Motor neuron (in vitro differentiated cells): ENCODE measurements around the gene ENPP3. TPM values are rescaled to one million over a fixed set of nuclear protein-coding genes. Genes with fewer than 3 reads are reported as not detected.

Source experiments
- ATAC-seq, 8 experiments: fragments of 200-7000 bp; cut with Tn5 transposase; replicated peaks in 6 of 8; 2 replicates each; pipeline ENCODE4 v1.8.0; 2021; ENCODE audit warnings: mild to moderate bottlenecking in 8 of 8, moderate library complexity in 8 of 8
- H3K27ac ChIP-seq, 2 donors: fragments of 250-450 bp; sonication (Bioruptor Pico); 2 replicates each; pipeline ENCODE4 v1.9.0; 2021; ENCODE audit warnings: antibody characterized with exemption in 2 of 2, mild to moderate bottlenecking in 2 of 2, moderate library complexity in 1 of 2
- H3K4me1 ChIP-seq, 2 donors: fragments of 250-450 bp; sonication (Bioruptor Pico); replicated peaks in 1 of 2; 2 replicates each; pipeline ENCODE4 v1.6.1; 2021; ENCODE audit warnings: antibody characterized with exemption in 2 of 2, mild to moderate bottlenecking in 2 of 2, moderate library complexity in 1 of 2
- H3K4me3 ChIP-seq, 5 donors: fragments of 250-450 bp; sonication (Bioruptor Pico); 2 replicates each; pipeline ENCODE4 v1.9.0; 2021; ENCODE audit warnings: antibody characterized with exemption in 5 of 5, mild to moderate bottlenecking in 5 of 5, moderate library complexity in 4 of 5
- WGBS, 10 experiments: fragments of 450-650 bp; shearing (Covaris generic); methylation state at CpG; one replicate each; pipeline ENCODE4 v1.0.0; 2022; 5-methylcytosine and 5-hydroxymethylcytosine counted together
- in situ Hi-C, 9 experiments: fragments of 400-800 bp; cut with MboI; loops; one replicate each; pipeline ENCODE4 v1.15.0; 2021; ENCODE audit warnings: low sequenced_read_pairs in 9 of 9, low pct_unique_long_range_greater_than_20kb in 2 of 9; ENCODE audit not compliant: unreplicated experiment in 9 of 9
- total RNA-seq, 8 experiments: library from RNA; unstranded; fragments of 300-600 nt; gene quantifications; 2 replicates each; pipeline versions ENCODE4 v1.2.3 to v1.2.4, GENCODE V29; 2022

The ENPP3 gene
- under 1 TPM in 5 of 8 experiments, not detected in 3; 0.14 to 0.78 (median 0.27) TPM for total RNA-seq

DNA sequence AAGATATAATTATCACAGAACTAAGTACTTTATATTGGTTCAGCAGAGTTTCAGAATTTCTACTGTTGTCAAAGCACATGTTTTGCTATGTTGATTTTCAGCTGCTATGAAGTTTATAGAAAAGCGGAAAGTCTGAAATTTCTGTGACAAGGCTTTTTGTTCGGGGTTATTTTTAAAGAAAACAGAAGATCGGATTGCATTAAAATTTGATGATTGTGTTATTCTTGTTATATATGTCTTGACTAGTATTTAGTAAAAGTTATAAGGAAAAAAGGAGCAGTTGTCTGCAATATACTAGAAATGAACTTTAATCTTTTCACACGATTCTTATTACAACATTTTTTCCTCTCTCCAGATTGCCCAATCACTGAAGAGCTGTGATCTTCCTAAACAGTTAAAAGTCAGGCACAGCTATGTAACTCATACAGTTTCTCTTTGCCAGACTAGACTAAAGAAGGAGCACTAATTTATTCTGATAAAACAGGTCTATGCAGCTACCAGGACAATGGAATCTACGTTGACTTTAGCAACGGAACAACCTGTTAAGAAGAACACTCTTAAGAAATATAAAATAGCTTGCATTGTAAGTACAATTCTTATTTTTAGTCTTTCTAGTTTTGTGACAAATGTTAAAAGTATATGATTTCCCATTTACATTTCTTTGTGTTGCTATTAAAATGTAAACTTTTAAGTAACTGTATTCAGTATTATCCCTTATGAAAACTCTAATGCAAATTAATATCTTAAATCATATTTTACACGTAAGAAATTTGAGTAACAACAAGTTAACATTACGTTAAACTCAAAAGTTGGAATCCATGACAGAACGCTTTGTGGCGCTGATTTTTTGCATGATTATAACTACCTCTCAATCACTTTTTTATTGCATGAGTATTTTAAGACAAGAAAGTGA is at the start of gene ENPP3:
Gene ENPP3 (plus strand): TSS at position 423 of the 913 bp plus-strand sequence. CDS start 83 bp downstream, at position 506.
- H3K4me1 ChIP-seq = no peaks in the 10 kb centered on the region
- in situ Hi-C loops = no loop called here
- ATAC-seq = no peak

DNA sequence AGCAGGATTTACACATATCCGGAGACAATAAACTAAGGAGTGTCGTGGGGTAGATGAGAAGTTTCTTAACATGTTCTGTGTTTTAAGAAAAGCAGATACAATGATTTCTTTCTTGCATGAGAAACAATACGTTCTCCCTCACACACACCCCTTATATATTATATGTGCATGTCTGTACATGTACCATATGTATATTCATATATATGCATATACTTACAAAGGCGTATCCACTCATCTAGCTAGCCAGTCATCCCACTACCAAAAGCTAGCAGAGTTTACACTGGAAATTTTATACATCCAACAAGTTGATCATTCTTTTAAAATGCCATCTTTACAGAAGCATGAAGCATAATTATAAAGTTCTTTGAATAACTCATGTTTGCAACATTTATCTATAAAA is 49.2 kb upstream of the ENPP3 start:
- WGBS, 10 experiments = 0 to 100% (median 89%) methylated on average over 1 to 4 of the region's 4 CpGs; no CpG with 5 or more reads in 1 of the 10 experiments
- in situ Hi-C loops = no loop called here
- no peak overlapping the region for H3K27ac ChIP-seq
- peak in 2 of 8 experiments; percentile 60 to 96 for ATAC-seq
- no peak overlapping the region for H3K4me3 ChIP-seq
- no peaks in the 10 kb centered on the region for H3K4me1 ChIP-seq

More for the DNA sequence above, at the start of gene ENPP3:
- 35 to 97% (median 90%) methylated on average over 5 to 10 of the region's 10 CpGs for WGBS, 10 experiments
- no peak within 1 kb of the TSS for H3K4me3 ChIP-seq
- no peak within 1 kb of the TSS for H3K27ac ChIP-seq

DNA sequence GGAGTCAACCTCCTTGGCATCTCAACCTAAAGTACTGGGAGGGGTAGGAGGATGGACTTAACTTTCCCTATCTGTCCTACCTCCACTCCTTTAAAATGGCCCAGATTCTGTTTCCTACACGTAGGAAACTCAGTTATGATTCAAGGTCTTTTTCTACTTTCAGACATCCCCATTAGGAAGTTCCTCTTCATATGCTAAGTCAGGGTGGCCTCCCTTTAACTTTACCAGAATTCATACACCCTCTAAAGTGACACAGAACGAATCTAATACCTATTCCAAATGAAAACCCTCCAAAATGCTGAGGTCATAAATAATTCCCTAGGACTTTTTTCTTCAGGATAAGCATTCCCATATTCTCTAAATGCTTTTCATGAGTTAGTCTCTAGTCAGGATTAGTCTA is 48.5 kb upstream of the ENPP3 start:
- peak in 2 of 8 experiments; percentile 66 to 69 for ATAC-seq
- in situ Hi-C loops = no loop called here
- WGBS, 10 experiments = 0 to 82% (median 43%) methylated on average over 1 to 2 of the region's 2 CpGs; no CpG with 5 or more reads in 3 of the 10 experiments
- no peak overlapping the region for H3K4me3 ChIP-seq
- H3K4me1 ChIP-seq = no peaks in the 10 kb centered on the region
- no peak overlapping the region for H3K27ac ChIP-seq

DNA sequence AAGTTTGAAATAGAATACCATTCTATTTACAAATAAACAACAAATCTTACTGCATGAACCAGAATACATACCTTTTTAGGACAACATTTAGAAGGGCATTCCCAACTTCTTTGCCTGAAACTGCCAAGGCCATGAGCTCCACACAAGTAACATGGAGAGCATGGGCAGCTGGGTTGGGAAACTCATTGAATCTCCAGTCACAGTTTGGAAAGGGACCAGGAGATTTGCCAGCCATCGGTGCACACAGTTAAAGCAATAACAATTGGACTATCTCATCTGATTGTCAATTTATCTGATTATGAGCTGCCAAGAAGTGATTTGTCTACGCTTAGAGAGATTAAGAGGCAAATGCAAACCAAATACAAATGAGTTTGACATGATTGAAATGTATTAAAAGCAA is 44.2 kb upstream of the ENPP3 start:
- Histone ChIP-seq H3K4me1 (no peaks in the 10 kb centered on the region), H3K4me3 (no peak overlapping the region), H3K27ac (no peak overlapping the region)
- in situ Hi-C loops = no loop called here
- no peak for ATAC-seq
- 57 to 100% (median 97%) methylated on average over 1 to 2 of the region's 2 CpGs; no CpG with 5 or more reads in 2 of the 10 experiments for WGBS, 10 experiments

DNA sequence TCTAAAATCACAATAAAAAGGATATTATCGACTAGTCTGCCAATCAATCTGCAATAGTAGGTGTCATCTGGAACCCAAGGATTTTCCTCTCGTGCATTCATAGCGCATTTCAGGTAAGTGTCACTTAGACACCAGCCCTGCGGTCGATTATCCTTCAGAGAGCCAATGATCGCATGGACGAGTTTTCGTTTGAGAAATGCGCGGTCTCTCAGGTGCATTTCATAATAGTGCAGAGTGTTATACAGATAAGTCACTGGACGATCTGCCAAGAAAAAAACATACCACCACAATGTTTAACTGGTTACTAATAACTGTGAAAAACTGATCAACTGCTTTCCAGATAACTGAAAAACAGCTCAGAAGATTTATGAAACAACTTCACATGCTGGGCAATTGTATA is 43.0 kb upstream of the ENPP3 start:
- 93 to 100% (median 96%) methylated on average over 4 to 11 of the region's 11 CpGs for WGBS, 10 experiments
- no peak for ATAC-seq
- Histone ChIP-seq H3K4me1 (no peaks in the 10 kb centered on the region), H3K4me3 (no peak overlapping the region), H3K27ac (no peak overlapping the region)
- in situ Hi-C loops = no loop called here

DNA sequence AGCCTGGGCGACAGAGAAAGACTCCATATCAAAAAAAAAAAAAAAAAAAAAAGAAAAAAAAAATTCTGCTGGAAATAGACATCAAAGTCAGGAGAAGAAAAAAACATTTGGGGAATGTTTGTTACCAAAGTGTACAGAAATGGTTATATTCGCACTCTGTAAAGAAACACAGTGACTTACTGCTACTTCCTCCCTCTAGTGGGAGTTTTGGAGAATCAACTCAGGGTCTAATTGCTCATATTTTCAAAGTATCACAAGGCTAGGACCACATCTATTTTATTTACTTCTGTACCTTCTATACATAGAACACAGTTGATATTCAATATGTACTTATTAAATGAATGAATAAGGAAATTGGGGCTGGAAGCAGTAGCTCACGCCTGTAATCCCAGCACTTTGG is 39.7 kb upstream of the ENPP3 start:
- peak in 1 of 8 experiments; percentile 65 for ATAC-seq
- no peak overlapping the region for H3K27ac ChIP-seq
- H3K4me1 ChIP-seq = no peaks in the 10 kb centered on the region
- in situ Hi-C loops = no loop called here
- H3K4me3 ChIP-seq = no peak overlapping the region
- WGBS, 10 experiments = 57 to 100% (median 94%) methylated on average over 1 to 3 of the region's 3 CpGs; no CpG with 5 or more reads in 1 of the 10 experiments

DNA sequence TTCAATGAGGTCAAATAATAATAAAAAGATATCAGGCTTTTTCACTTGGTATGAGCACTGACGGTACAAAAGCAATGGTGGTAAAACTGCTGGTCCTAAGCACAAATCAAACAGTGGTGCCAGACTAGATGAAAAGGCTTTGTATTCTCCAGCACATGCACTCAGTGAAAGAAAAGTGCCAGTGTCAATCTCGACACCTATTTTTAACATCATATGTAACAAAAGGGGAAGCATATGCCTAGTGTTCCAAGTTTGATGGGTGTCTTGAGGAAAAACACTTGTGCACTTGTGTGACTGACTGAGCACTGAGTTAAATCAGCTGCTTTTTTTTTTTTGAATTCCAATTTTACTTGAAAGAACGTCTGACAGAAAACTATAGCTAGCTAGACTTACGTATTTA is 36.4 kb upstream of the ENPP3 start:
- H3K27ac ChIP-seq = no peak overlapping the region
- no peaks in the 10 kb centered on the region for H3K4me1 ChIP-seq
- no peak for ATAC-seq
- WGBS, 10 experiments = 83 to 100% (median 89%) methylated on average over 2 to 4 of the region's 4 CpGs
- no peak overlapping the region for H3K4me3 ChIP-seq
- in situ Hi-C loops = no loop called here

DNA sequence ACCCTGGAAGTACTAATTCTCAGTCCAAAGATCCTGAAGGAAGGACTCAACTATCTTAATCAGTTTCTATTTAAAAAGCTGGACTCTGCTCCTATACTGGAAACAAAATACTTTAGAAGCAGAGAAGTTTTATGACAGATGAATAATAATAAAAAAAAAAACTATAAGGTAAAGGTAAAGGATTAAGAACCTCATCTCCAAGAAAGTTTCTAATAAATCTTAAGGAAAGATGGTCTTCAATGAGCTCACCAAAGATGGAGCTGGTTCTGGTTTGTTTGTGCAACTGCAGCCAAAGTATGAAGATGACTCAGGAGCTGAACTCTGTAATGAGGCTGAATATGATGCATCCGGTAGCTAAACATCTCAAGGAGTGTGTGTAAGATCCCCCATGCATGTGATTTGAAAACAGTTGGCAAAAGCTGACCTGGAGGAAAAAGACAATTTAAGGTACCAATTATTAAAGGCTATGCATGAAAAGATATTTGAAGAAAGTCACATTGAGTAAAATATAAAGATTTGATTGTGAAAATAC is 34.3 kb upstream of the ENPP3 start:
- Histone ChIP-seq H3K27ac (no peak overlapping the region), H3K4me1 (no peaks in the 10 kb centered on the region), H3K4me3 (no peak overlapping the region)
- WGBS, 10 experiments = 22 to 100% (median 92%) methylated on average over 1 of the region's 1 CpG; no CpG with 5 or more reads in 4 of the 10 experiments
- ATAC-seq = peak in 1 of 8 experiments; percentile 54
- in situ Hi-C loops = no loop called here

DNA sequence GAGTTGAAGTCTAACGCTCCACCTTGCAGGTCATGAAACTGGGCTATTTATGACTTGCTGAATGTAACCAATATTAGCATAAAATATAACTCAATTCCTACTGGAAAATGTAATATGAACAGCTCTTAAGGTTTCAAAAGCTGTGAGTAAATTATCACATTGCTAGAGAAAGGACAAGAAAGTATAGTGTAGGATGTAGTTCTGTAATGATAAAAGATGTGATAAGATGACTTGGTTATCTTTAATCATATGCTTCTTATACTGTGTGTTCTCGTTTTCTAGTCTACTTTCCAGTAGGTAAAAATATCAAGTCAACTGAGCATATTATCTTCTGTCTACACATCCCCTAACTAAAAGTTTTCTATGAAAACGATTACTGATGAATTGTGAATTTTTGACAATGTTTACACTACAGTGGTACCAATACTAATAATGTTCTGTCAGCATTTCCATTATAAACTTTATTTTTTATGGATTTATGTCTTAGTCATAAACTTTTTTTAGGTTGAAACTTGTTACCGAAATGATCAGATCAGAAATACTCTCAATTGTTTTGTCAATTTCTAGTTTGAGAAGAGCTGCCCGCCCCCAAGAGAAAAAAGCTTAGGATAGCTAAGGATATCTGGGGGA is 23.7 kb upstream of the ENPP3 start:
- H3K27ac ChIP-seq = no peak overlapping the region
- H3K4me3 ChIP-seq = no peak overlapping the region
- 70 to 94% (median 90%) methylated on average over 4 to 5 of the region's 5 CpGs for WGBS, 10 experiments
- in situ Hi-C loops = no loop called here
- ATAC-seq = no peak
- no peaks in the 10 kb centered on the region for H3K4me1 ChIP-seq

DNA sequence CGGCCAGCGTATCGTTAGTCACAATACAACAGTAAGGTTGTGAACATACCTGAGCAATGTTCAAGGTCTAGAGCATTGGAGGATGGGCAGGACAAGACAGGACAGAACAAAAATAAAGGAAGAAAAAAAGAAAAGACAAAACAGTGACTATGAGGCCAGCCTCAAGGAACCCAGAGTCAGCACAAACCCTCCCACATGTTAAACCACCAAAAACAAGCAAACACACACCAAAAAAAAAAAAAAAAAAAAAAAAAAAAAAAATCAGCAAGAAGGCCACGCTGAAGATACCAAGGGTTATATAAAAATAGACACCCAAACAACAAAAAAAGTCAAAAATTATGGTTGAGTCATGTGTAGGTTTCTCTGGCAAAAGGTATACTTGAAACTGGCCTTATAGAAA is 21.8 kb upstream of the ENPP3 start:
- in situ Hi-C loops = no loop called here
- 87 to 100% (median 98%) methylated on average over 1 to 4 of the region's 4 CpGs; no CpG with 5 or more reads in 1 of the 10 experiments for WGBS, 10 experiments

DNA sequence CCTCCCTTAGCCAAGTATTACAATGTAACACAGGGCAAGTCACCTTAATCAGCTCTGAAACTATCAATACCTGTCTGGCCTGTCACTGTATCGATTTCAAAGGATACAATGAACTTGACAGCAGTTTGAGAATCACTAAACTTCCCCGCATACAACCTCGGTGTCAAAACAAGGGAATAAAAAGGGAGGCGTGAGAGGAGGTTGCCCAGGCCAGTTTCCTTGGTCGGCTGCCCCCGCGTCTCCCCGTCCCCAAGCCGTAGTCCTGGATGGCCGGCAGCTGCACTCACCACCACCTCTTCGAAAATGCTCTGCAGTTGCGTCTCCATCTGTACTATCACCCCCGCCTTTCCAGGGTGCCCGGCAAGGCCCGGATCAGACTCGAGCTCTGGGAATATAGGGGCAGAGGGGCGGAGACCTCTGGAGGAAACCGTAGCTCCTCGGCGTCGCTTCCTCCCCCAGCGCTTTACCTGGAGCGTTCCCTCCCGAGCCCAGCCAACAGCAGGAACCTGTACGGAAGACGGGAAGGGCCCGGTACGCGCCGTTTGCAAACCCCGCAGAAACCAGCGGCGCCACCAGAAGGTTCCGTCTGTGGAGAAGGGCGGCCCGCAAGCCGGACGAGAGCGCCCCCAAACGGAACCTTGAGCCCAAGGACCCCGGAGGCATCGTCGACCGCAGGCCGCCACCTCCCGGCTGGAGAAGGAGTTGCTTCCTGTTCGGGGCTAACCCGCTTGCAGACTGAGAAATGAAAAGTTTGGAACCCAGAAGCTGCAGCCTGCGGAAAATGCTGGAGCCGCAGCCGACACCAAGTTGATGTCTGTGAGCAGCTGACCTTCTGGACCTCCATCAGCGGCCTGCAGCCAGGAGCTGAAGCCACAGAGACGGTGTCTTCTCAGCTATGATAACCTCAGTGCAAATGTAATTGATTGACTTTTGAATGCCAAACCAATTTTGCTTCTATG is 9.1 kb upstream of the ENPP3 start, which contains the start of gene MED23:
Gene MED23 (minus strand): TSS at position 519 of the 959 bp plus-strand sequence. CDS start 193 bp downstream, at position 326.
- Histone ChIP-seq H3K4me3 (peak within 1 kb of the TSS; percentile 62 to 78 (median 66)), H3K27ac (peak within 1 kb of the TSS; percentile 75 to 88), H3K4me1 (peaks cover 0 to 7% of the 10 kb centered on the region in 2 donors)
- WGBS, 10 experiments = 0 to 10% (median 0%) methylated on average over 2 to 27 of the region's 53 CpGs
- peak; percentile 97 to 98 (median 98) for ATAC-seq
- in situ Hi-C loops = no loop called here

More for the DNA sequence above, 21.8 kb upstream of the ENPP3 start:
- ATAC-seq = no peak
- H3K27ac ChIP-seq = no peak overlapping the region
- no peak overlapping the region for H3K4me3 ChIP-seq
- H3K4me1 ChIP-seq = no peaks in the 10 kb centered on the region

DNA sequence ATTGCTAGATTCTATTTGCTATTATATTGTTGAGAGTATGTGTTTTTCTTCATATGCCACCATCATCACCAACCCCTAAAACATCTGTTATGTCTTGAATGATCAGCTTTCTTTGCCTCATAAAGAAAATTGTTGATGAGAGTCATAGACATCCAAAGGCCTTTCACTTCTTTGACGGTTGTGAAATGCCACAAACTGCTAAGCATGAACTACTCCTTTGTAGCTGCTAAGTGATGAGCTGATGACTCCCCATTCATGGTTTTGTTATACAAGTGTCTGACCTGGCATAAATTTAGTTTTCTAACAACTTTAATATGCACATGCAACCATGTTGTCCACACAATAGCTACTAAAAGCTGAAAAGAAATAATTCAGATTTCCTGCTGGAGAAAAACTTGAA is 8.4 kb upstream of the ENPP3 start:
- Histone ChIP-seq H3K4me1 (peaks cover 0 to 7% of the 10 kb centered on the region in 2 donors), H3K4me3 (peak overlapping the region in 2 of 5 donors; percentile 62 to 63), H3K27ac (no peak overlapping the region)
- WGBS, 10 experiments = 0 to 50% (median 0%) methylated on average over 1 of the region's 1 CpG; no CpG with 5 or more reads in 3 of the 10 experiments
- in situ Hi-C loops = no loop called here
- peak in 1 of 8 experiments; percentile 11 for ATAC-seq
